GM12878 (cell line): ENCODE results near the gene ECT2L.

ENCODE experiments used
- ASH2L ChIP-seq: fragments of 300-600, 200-600 bp; sonication (generic); IDR thresholded peaks from 2 replicates; pipeline ENCODE4 v1.6.1; 2017; ENCODE audit warnings: low read depth, mild to moderate bottlenecking, borderline replicate concordance
- BCLAF1 ChIP-seq: fragments of 450-650 bp; IDR thresholded peaks from 2 replicates; pipeline ENCODE4 v1.6.1; 2017; ENCODE audit warnings: antibody characterized with exemption, mild to moderate bottlenecking, moderate library complexity
- BRCA1 ChIP-seq: IDR thresholded peaks from 2 replicates; pipeline ENCODE4 v1.6.1; 2011; ENCODE audit warnings: low read depth, low read length, improper control_type of control experiment
- CHD2 ChIP-seq: IDR thresholded peaks from 2 replicates; pipeline ENCODE4 v1.6.1; 2011; ENCODE audit warnings: low read depth, low read length, improper control_type of control experiment, borderline replicate concordance
- CTCF ChIP-seq, 3 experiments: IDR thresholded peaks in 2 of 3; conservative IDR thresholded peaks in 1 of 3; 2 replicates each; pipeline ENCODE4 v1.5.1; 2011; ENCODE audit warnings: low read depth in 3 of 3, low read length in 3 of 3, mild to moderate bottlenecking in 3 of 3, control low read depth in 2 of 3, moderate library complexity in 2 of 3, inconsistent platforms in 1 of 3, mixed read lengths in 1 of 3; ENCODE audit not compliant: control insufficient read depth in 2 of 3, insufficient read depth in 1 of 3; ENCODE audit errors: extremely low read depth in 1 of 3
- EP300 ChIP-seq, 2 experiments: fragments of 150-350 bp in 1 of 2; IDR thresholded peaks; 2 replicates each; pipeline ENCODE4 v1.6.1; 2011 to 2012; ENCODE audit warnings: low read depth in 2 of 2, low read length in 2 of 2, borderline replicate concordance in 1 of 2, improper control_type of control experiment in 1 of 2, inconsistent platforms in 1 of 2; ENCODE audit not compliant: control insufficient read depth in 1 of 2
- EZH2 ChIP-seq: IDR thresholded peaks from 2 replicates; pipeline ENCODE4 v1.6.1; 2012; ENCODE audit warnings: low read depth, mild to moderate bottlenecking, control low read depth, inconsistent platforms, low read length, borderline replicate concordance; ENCODE audit not compliant: control insufficient read depth
- PKNOX1 ChIP-seq: fragments of 450-650 bp; IDR thresholded peaks from 2 replicates; pipeline ENCODE4 v1.6.1; 2016; ENCODE audit warnings: mild to moderate bottlenecking
- POLR2A ChIP-seq: IDR thresholded peaks from 2 replicates; pipeline ENCODE4 v1.6.1; 2011; ENCODE audit warnings: low read depth, mild to moderate bottlenecking, low read length
- POLR2AphosphoS5 ChIP-seq: IDR thresholded peaks from 2 replicates; pipeline ENCODE4 v1.6.1; 2011; ENCODE audit warnings: mild to moderate bottlenecking, low read length, inconsistent platforms
- RB1 ChIP-seq: fragments of 450-650 bp; formaldehyde crosslinking; IDR thresholded peaks from 2 replicates; pipeline ENCODE4 v1.6.1; 2017; ENCODE audit warnings: mild to moderate bottlenecking, borderline replicate concordance
- SP1 ChIP-seq: IDR thresholded peaks from one replicate; pipeline ENCODE4 v1.6.1; 2011; ENCODE audit warnings: low read depth, low read length
- YY1 ChIP-seq: IDR thresholded peaks from 2 replicates; pipeline ENCODE4 v1.6.1; 2011; ENCODE audit warnings: low read depth, mild to moderate bottlenecking, low read length
- ZSCAN29 ChIP-seq: fragments of 450-650 bp; IDR thresholded peaks from 2 replicates; pipeline ENCODE4 v1.6.1; 2017; ENCODE audit warnings: mild to moderate bottlenecking, moderate library complexity

GRCh38 chr6:138815797-138816528, 20.1 kb downstream of the ECT2L start:
- TF ChIP-seq YY1, result no peak
- TF ChIP-seq BRCA1, result no peak
- peak; percentile 67 to 82 (median 67) for TF ChIP-seq CTCF (IDR thresholded peaks at IDR 0.05 in 2 of 3, conservative IDR thresholded peaks at IDR 0.05 in 1 of 3; ENCODE audit: control insufficient read depth in 2 of 3, extremely low read depth in 1 of 3, insufficient read depth in 1 of 3, low read depth in 3 of 3, low read length in 3 of 3)
- TF ChIP-seq EP300 (IDR thresholded peaks at IDR 0.05; ENCODE audit: borderline replicate concordance in 1 of 2, control insufficient read depth in 1 of 2, low read depth in 2 of 2, low read length in 2 of 2), result no peak
- TF ChIP-seq EZH2, result no peak
- TF ChIP-seq POLR2AphosphoS5, result no peak
- no peak for TF ChIP-seq ZSCAN29
- TF ChIP-seq POLR2A, result no peak
- no peak for TF ChIP-seq CHD2
- no peak for TF ChIP-seq PKNOX1
- TF ChIP-seq BCLAF1, result no peak
- TF ChIP-seq RB1, result no peak
- TF ChIP-seq ASH2L, result no peak
- no peak for TF ChIP-seq SP1
